Astrocyte (in vitro differentiated cells and primary cell): ENCODE data around the gene GABRA6. TPM values are rescaled to one million over a fixed set of nuclear protein-coding genes. Genes with fewer than 3 reads are reported as not detected.
"Not testable (repeated sequence)": the region's sequence is repeated elsewhere in the genome, so short reads cannot be mapped to it uniquely, and the experiment has no call there.

Experiments
- DNase-seq: peaks from one replicate; pipeline ENCODE4 v3.0.0-alpha.2; 2010; ENCODE audit warnings: low read depth
- FAIRE-seq: peaks from 2 replicates; lab custom pipeline; 2011; peaks lifted over from hg19 to GRCh38; lab: Jason Lieb, UNC
- H2AFZ ChIP-seq: 2 replicates; pipeline ENCODE4 v1.6.0; 2012; ENCODE audit warnings: low read depth, low read length, inconsistent platforms
- H3K27ac ChIP-seq: 2 replicates; pipeline ENCODE4 v1.5.1; 2011; ENCODE audit warnings: low read depth, low read length, inconsistent platforms
- H3K27me3 ChIP-seq: 2 replicates; pipeline ENCODE4 v1.6.0; 2011; ENCODE audit warnings: low read length, inconsistent platforms; ENCODE audit not compliant: insufficient read depth
- H3K36me3 ChIP-seq: 2 replicates; pipeline ENCODE4 v1.5.1; 2011; ENCODE audit warnings: low read length, inconsistent platforms; ENCODE audit not compliant: insufficient read depth
- H3K4me1 ChIP-seq: 2 replicates; pipeline ENCODE4 v1.5.1; 2011; ENCODE audit warnings: low read length, inconsistent platforms; ENCODE audit not compliant: insufficient read depth
- H3K4me2 ChIP-seq: 2 replicates; pipeline ENCODE4 v1.6.0; 2012; ENCODE audit warnings: low read length, inconsistent platforms
- H3K4me3 ChIP-seq: 2 replicates; pipeline ENCODE4 v1.5.1; 2011; ENCODE audit warnings: low read depth, mild to moderate bottlenecking, low read length, inconsistent platforms; ENCODE audit not compliant: insufficient read depth
- H3K79me2 ChIP-seq: 2 replicates; pipeline ENCODE4 v1.6.0; 2012; ENCODE audit warnings: mild to moderate bottlenecking, low read length, inconsistent platforms; ENCODE audit not compliant: insufficient read depth
- H3K9ac ChIP-seq: 2 replicates; pipeline ENCODE4 v1.6.0; 2012; ENCODE audit warnings: mild to moderate bottlenecking, low read length, inconsistent platforms
- H3K9me3 ChIP-seq: 2 replicates; pipeline ENCODE4 v1.5.1; 2012; ENCODE audit warnings: low read depth, mild to moderate bottlenecking, low read length, inconsistent platforms; ENCODE audit not compliant: insufficient read depth
- H4K20me1 ChIP-seq: 2 replicates; pipeline ENCODE4 v1.6.0; 2012; ENCODE audit warnings: low read length, inconsistent platforms; ENCODE audit not compliant: insufficient read depth
- H3K27ac Mint-ChIP-seq: one replicate; pipeline ENCODE4 v1.8.0; 2021; ENCODE audit warnings: mild to moderate bottlenecking, mixed read lengths; ENCODE audit not compliant: unreplicated experiment
- H3K27me3 Mint-ChIP-seq: one replicate; pipeline ENCODE4 v1.8.0; 2021; ENCODE audit warnings: low read depth, mixed read lengths; ENCODE audit not compliant: unreplicated experiment
- H3K36me3 Mint-ChIP-seq: one replicate; pipeline ENCODE4 v1.8.0; 2021; ENCODE audit warnings: low read depth, mixed read lengths; ENCODE audit not compliant: unreplicated experiment
- H3K4me1 Mint-ChIP-seq: one replicate; pipeline ENCODE4 v1.8.0; 2021; ENCODE audit warnings: low read depth, mixed read lengths; ENCODE audit not compliant: unreplicated experiment
- H3K4me3 Mint-ChIP-seq: one replicate; pipeline ENCODE4 v1.8.0; 2021; ENCODE audit warnings: mild to moderate bottlenecking, moderate library complexity, mixed read lengths; ENCODE audit not compliant: unreplicated experiment
- H3K9me3 Mint-ChIP-seq: one replicate; pipeline ENCODE4 v1.8.0; 2021; ENCODE audit warnings: mild to moderate bottlenecking, mixed read lengths; ENCODE audit not compliant: unreplicated experiment
- CTCF ChIP-seq: IDR thresholded peaks from 2 replicates; pipeline ENCODE4 v1.5.1; 2011; ENCODE audit warnings: low read depth, mild to moderate bottlenecking, inconsistent platforms, low read length, moderate library complexity; ENCODE audit not compliant: insufficient read depth
- EZH2 ChIP-seq: IDR thresholded peaks from 2 replicates; pipeline ENCODE4 v1.6.1; 2012; ENCODE audit warnings: mild to moderate bottlenecking, low read length, inconsistent platforms; ENCODE audit not compliant: insufficient read depth
- total RNA-seq: library from RNA; stranded (reverse); gene quantifications from 2 replicates; pipeline ENCODE4 v1.2.1, GENCODE V29; 2021

Gene GABRA6
- total RNA-seq, 1 donor from 2014 or later = not detected

DNA sequence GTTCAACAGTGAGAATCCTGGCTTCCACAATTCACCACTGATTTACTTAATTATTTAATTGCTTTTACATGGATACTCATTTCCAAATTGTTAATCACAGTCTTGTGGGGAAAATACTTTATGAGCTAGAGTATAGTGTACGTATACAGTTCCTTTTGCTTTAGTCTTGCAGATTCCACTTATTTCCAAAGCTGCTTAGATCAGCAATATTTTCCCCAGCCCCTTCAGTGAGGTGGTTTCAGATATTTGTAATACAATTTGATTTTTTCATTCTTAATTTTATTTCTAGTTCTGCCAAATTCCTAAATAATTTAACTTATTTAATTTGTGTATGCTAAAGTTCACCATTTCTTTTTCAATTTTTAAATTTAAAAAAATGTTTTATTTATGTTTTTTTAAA lies 40.3 kb upstream of the GABRA6 start:
- Histone ChIP-seq H3K27me3 (no peaks in the 10 kb centered on the region), H2AFZ (no peak overlapping the region), H3K4me2 (no peak overlapping the region), H3K27ac (no peak overlapping the region), H3K36me3 (no peaks in the 10 kb centered on the region), H3K9me3 (no peaks in the 10 kb centered on the region), H3K4me1 (no peaks in the 10 kb centered on the region), H3K79me2 (no peaks in the 10 kb centered on the region), H3K9ac (no peak overlapping the region), H4K20me1 (no peaks in the 10 kb centered on the region), H3K4me3 (no peak overlapping the region)
- Mint-ChIP-seq H3K27ac (no peak overlapping the region), H3K4me3 (no peak overlapping the region), H3K36me3 (no peaks in the 10 kb centered on the region), H3K27me3 (no peaks in the 10 kb centered on the region), H3K9me3 (no peaks in the 10 kb centered on the region), H3K4me1 (no peaks in the 10 kb centered on the region)
- DNase-seq = no peak
- no peak for FAIRE-seq
- TF ChIP-seq CTCF (no peak), EZH2 (no peak)

DNA sequence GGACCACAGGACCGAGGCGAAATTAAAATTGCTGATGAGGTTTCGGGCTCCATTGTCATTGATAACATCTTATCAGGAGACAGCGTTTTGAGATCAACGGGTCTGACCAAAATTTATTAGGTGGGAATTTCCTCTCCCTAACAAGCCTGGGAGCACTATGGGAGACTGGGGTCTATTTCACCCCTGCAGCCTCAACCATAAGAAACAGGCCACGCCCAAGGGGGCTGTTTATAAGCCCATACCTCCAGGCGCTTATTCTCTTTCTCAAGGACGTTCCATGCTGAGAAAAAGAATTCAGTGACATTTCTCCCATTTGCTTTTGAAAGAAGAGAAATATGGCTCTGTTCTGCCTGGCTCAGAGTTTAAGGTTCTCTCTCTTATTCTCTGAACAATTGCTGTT lies 33.6 kb upstream of the GABRA6 start:
- not testable (repeated sequence) for H4K20me1 ChIP-seq, H2AFZ ChIP-seq, H3K9ac ChIP-seq, H3K27me3 ChIP-seq, H3K27me3 Mint-ChIP-seq, H3K4me3 Mint-ChIP-seq, H3K79me2 ChIP-seq, DNase-seq, H3K9me3 ChIP-seq, H3K27ac ChIP-seq, H3K36me3 ChIP-seq, H3K4me3 ChIP-seq, H3K4me2 ChIP-seq, H3K9me3 Mint-ChIP-seq, H3K27ac Mint-ChIP-seq, H3K36me3 Mint-ChIP-seq, H3K4me1 Mint-ChIP-seq, H3K4me1 ChIP-seq, FAIRE-seq

DNA sequence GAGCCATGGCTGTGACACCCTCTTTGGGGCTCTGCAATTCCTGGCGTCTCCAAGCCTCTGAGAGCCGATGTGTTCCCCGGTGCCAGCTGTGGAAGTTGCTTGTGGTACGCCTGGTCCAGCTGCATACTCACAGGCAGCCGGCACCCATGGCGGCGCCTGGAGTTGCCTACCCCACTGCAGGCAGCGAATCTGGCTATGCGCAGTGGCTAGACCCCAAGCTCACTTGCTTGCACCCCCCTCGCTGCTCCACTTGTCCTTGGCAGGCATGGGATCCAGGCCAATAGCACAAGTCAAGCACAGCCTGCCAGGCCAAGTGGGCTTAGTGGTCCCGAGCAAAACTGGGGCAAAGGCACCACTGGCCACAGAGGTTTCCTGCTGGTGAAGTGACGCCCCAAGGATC lies 24.7 kb upstream of the GABRA6 start:
- no peaks in the 10 kb centered on the region for H3K79me2 ChIP-seq
- H3K9ac ChIP-seq = no peak overlapping the region
- H3K36me3 Mint-ChIP-seq = no peaks in the 10 kb centered on the region
- H3K36me3 ChIP-seq = no peaks in the 10 kb centered on the region
- no peaks in the 10 kb centered on the region for H3K9me3 Mint-ChIP-seq
- DNase-seq (no peak), FAIRE-seq (no peak)
- no peak for TF ChIP-seq EZH2
- H4K20me1 ChIP-seq = no peaks in the 10 kb centered on the region
- no peaks in the 10 kb centered on the region for H3K27me3 Mint-ChIP-seq
- no peak overlapping the region for H3K4me3 Mint-ChIP-seq
- H3K4me3 ChIP-seq = no peak overlapping the region
- no peaks in the 10 kb centered on the region for H3K9me3 ChIP-seq
- H2AFZ ChIP-seq = no peak overlapping the region
- no peaks in the 10 kb centered on the region for H3K27me3 ChIP-seq
- H3K4me1 Mint-ChIP-seq = no peaks in the 10 kb centered on the region
- H3K4me2 ChIP-seq = no peak overlapping the region
- H3K4me1 ChIP-seq = no peaks in the 10 kb centered on the region
- H3K27ac Mint-ChIP-seq = no peak overlapping the region
- no peak overlapping the region for H3K27ac ChIP-seq

- no peak overlapping the region for H3K4me3 ChIP-seq
- H2AFZ ChIP-seq = no peak overlapping the region
- Mint-ChIP-seq H3K4me1 (no peaks in the 10 kb centered on the region), H3K9me3 (no peaks in the 10 kb centered on the region), H3K27me3 (no peaks in the 10 kb centered on the region), H3K4me3 (no peak overlapping the region), H3K36me3 (no peaks in the 10 kb centered on the region), H3K27ac (no peak overlapping the region)
- H3K27ac ChIP-seq = no peak overlapping the region
- TF ChIP-seq CTCF = no peak
- TF ChIP-seq EZH2 = no peak
- no peaks in the 10 kb centered on the region for H3K36me3 ChIP-seq
- H3K9me3 ChIP-seq = no peaks in the 10 kb centered on the region
- no peaks in the 10 kb centered on the region for H3K79me2 ChIP-seq
- H3K4me1 ChIP-seq = no peaks in the 10 kb centered on the region
- no peak overlapping the region for H3K4me2 ChIP-seq
- no peak for DNase-seq
- no peak for FAIRE-seq
- H3K27me3 ChIP-seq = no peaks in the 10 kb centered on the region
- H4K20me1 ChIP-seq = no peaks in the 10 kb centered on the region
- no peak overlapping the region for H3K9ac ChIP-seq
These were observed 22.1 kb upstream of the GABRA6 start for GRCh38 chr5:161663431-161663830.
